ENCODE measurements around the gene NARS2.

DNA sequence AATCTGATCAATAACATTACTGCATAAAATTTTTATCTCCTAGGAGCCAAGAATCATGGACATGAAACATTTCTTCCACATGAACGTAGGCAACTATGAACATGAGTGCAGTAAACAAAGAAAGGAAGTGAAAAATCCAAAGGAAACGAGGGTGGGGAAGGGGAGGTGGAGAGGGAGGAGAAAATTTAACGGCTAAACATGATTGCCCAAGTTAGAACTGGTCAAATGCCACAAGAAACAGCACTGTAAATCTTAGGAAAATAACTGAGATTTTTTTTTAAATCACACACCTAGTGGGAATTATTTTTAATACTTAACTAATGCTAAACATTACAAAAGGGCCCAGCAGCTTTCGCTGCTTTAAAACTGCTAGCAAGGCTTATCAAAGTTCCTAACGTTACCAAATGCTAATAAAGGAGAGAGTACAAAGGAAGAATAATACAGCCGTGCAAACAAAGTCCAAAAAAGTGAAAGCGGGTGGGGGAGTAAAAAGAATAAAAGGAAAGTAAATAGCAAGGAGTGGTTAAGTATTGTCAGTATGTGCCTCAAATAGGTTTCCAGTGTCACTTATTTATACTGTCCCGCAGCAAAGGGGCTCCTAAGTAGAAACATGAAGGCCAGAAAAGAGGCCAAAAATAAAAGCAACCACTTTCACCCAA lies 13.7 kb downstream of the NARS2 start:
- TF ChIP-seq, protein P1, sequence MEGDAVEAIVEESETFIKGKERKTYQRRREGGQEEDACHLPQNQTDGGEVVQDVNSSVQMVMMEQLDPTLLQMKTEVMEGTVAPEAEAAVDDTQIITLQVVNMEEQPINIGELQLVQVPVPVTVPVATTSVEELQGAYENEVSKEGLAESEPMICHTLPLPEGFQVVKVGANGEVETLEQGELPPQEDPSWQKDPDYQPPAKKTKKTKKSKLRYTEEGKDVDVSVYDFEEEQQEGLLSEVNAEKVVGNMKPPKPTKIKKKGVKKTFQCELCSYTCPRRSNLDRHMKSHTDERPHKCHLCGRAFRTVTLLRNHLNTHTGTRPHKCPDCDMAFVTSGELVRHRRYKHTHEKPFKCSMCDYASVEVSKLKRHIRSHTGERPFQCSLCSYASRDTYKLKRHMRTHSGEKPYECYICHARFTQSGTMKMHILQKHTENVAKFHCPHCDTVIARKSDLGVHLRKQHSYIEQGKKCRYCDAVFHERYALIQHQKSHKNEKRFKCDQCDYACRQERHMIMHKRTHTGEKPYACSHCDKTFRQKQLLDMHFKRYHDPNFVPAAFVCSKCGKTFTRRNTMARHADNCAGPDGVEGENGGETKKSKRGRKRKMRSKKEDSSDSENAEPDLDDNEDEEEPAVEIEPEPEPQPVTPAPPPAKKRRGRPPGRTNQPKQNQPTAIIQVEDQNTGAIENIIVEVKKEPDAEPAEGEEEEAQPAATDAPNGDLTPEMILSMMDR (IDR thresholded peaks at IDR 0.05; ENCODE audit: low read length) = no peak
- no peak for TF ChIP-seq EZH2 (IDR thresholded peaks at IDR 0.05; ENCODE audit: borderline replicate concordance, low read length)
